SK-N-SH treated with all-trans-retinoic acid at 6 μM for 48 hours (cell line): ENCODE data around the gene PARVG.

Experiments used
- ATAC-seq: fragments of 200-7000 bp; cut with Tn5 transposase; 3 replicates; pipeline ENCODE4 v1.9.1; 2020; ENCODE audit warnings: mild to moderate bottlenecking, moderate library complexity
- ARNTL ChIP-seq: fragments of 450-650 bp; formaldehyde crosslinking; IDR thresholded peaks from 2 replicates; pipeline ENCODE4 v1.5.0; 2020; ENCODE audit warnings: low read depth, mild to moderate bottlenecking, moderate library complexity, borderline replicate concordance
- BACH2 ChIP-seq: fragments of 250-450 bp; sonication (Bioruptor Pico); IDR thresholded peaks from 2 replicates; pipeline ENCODE4 v1.9.0; 2021; ENCODE audit warnings: mild to moderate bottlenecking, borderline replicate concordance
- CSDC2 ChIP-seq: fragments of 250-450 bp; sonication (Bioruptor Pico); IDR thresholded peaks from 2 replicates; pipeline ENCODE4 v1.5.0; 2020; ENCODE audit warnings: mild to moderate bottlenecking, moderate library complexity
- ESRRG ChIP-seq: fragments of 250-450 bp; sonication (Bioruptor Pico); IDR thresholded peaks from 2 replicates; pipeline ENCODE4 v1.6.1; 2021; ENCODE audit warnings: mild to moderate bottlenecking
- GLIS3 ChIP-seq: fragments of 250-450 bp; sonication (Bioruptor Pico); IDR thresholded peaks from 2 replicates; pipeline ENCODE4 v1.5.0; 2020; ENCODE audit warnings: mild to moderate bottlenecking, moderate library complexity
- OSR1 ChIP-seq: fragments of 250-450 bp; sonication (Bioruptor Pico); IDR thresholded peaks from 2 replicates; pipeline ENCODE4 v1.8.0; 2022; ENCODE audit warnings: moderate library complexity, mild to moderate bottlenecking, inconsistent platforms
- PPARA ChIP-seq: fragments of 250-450 bp; sonication (Bioruptor Pico); IDR thresholded peaks from 2 replicates; pipeline ENCODE4 v1.5.0; 2020; ENCODE audit warnings: mild to moderate bottlenecking, borderline replicate concordance
- RARB ChIP-seq: fragments of 250-450 bp; sonication (Bioruptor Pico); IDR thresholded peaks from 2 replicates; pipeline ENCODE4 v1.8.0; 2021; ENCODE audit warnings: mild to moderate bottlenecking, moderate library complexity
- SNAI2 ChIP-seq: fragments of 250-450 bp; sonication (Bioruptor Pico); IDR thresholded peaks from 2 replicates; pipeline ENCODE4 v1.5.0; 2020; ENCODE audit warnings: mild to moderate bottlenecking, moderate library complexity
- TCF4 ChIP-seq: fragments of 250-450 bp; sonication (Bioruptor Pico); IDR thresholded peaks from 2 replicates; pipeline ENCODE4 v1.8.0; 2021; ENCODE audit warnings: mild to moderate bottlenecking, moderate library complexity, borderline replicate concordance
- TOX ChIP-seq: fragments of 250-450 bp; sonication (Bioruptor Pico); IDR thresholded peaks from 2 replicates; pipeline ENCODE4 v1.8.0; 2021; ENCODE audit warnings: mild to moderate bottlenecking, moderate library complexity, borderline replicate concordance
- ZC3H10 ChIP-seq: fragments of 250-450 bp; sonication (Bioruptor Pico); IDR thresholded peaks from 2 replicates; pipeline ENCODE4 v1.5.1; 2021; ENCODE audit warnings: mild to moderate bottlenecking, moderate library complexity
- ZFP3 ChIP-seq: fragments of 250-450 bp; sonication (Bioruptor Pico); IDR thresholded peaks from 2 replicates; pipeline ENCODE4 v1.5.0; 2020; ENCODE audit warnings: mild to moderate bottlenecking, moderate library complexity
- ZFP30 ChIP-seq: fragments of 450-650 bp; formaldehyde crosslinking; IDR thresholded peaks from 2 replicates; pipeline ENCODE4 v1.5.0; 2022; ENCODE audit warnings: mild to moderate bottlenecking, moderate library complexity
- ZNF565 ChIP-seq: fragments of 450-650 bp; formaldehyde crosslinking; conservative IDR thresholded peaks from 2 replicates; pipeline ENCODE4 v1.5.0; 2020; ENCODE audit warnings: low read depth, mild to moderate bottlenecking, moderate library complexity
- ZNF70 ChIP-seq: fragments of 450-650 bp; formaldehyde crosslinking; IDR thresholded peaks from 2 replicates; pipeline ENCODE4 v1.5.0; 2020; ENCODE audit warnings: mild to moderate bottlenecking, moderate library complexity
- ZNF8 ChIP-seq: fragments of 450-650 bp; formaldehyde crosslinking; IDR thresholded peaks from 2 replicates; pipeline ENCODE4 v1.5.0; 2020; ENCODE audit warnings: mild to moderate bottlenecking, moderate library complexity
- TF ChIP-seq, protein P1 (sequence below): fragments of 250-450 bp; sonication (Bioruptor Pico); IDR thresholded peaks from 2 replicates; pipeline ENCODE4 v1.5.1; 2020; ENCODE audit warnings: low read depth, mild to moderate bottlenecking, moderate library complexity
- TF ChIP-seq, protein P2 (sequence below): fragments of 250-450 bp; sonication (Bioruptor Pico); IDR thresholded peaks from 2 replicates; pipeline ENCODE4 v1.5.1; 2021; ENCODE audit warnings: mild to moderate bottlenecking, moderate library complexity
- TF ChIP-seq, protein P3 (sequence below): fragments of 250-450 bp; sonication (Bioruptor Pico); IDR thresholded peaks from 2 replicates; pipeline ENCODE4 v1.8.0; 2021; ENCODE audit warnings: low read depth, mild to moderate bottlenecking, moderate library complexity, borderline replicate concordance
- TF ChIP-seq, protein P4 (sequence below): fragments of 250-450 bp; sonication (Bioruptor Pico); IDR thresholded peaks from 2 replicates; pipeline ENCODE4 v1.5.0; 2020; ENCODE audit warnings: mild to moderate bottlenecking, moderate library complexity

Gene PARVG

DNA sequence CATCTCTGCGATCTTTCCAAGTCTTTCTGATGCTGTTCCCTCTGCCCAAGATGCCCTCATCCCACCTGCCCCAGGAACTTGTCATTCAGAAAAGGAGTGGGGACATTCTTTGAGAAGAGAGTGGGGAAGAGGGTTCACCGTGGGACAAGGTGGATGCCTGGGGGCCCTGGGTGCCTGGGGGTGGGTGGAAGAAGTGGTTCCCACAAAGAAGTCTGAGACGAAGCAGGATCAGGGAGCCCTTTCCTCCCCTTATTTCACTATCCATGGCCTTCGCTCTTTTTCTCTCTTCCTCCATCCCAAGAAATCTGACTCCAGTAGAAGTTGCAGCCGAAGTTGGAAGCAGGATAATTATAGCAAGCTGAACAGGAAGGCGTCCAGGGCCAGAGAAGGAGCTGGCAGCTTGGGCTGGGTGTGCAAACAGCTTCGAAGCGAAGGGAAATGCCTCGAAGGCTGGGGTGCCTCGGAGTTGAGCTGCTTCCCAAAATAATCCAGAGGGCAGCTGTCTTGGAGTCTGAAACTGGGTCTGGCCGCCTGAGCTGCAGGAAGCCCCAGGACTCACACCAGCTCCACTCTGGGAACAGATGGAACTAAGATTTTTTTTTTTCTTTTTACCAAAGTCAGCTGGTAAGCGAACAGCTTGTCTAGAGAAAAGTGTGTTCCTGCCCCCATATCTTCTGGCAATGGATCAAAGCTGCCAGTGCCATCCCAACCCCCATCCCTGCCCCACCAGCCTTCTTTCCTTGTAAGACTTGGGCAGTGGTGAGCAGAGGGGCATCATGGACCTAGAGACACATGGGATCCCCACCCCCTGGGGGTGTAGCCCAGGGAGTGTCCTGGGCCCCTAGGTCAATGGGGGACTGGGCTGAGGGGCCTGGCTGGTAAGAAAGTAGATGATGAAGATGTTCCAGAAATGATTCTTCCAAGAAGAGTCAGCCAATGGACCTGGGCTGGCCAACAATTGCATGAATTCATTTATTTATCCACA is 31.5 kb downstream of the PARVG start:
- no peak for ATAC-seq
- no peak for TF ChIP-seq RARB
- TF ChIP-seq TOX: no peak
- TF ChIP-seq, protein P1, sequence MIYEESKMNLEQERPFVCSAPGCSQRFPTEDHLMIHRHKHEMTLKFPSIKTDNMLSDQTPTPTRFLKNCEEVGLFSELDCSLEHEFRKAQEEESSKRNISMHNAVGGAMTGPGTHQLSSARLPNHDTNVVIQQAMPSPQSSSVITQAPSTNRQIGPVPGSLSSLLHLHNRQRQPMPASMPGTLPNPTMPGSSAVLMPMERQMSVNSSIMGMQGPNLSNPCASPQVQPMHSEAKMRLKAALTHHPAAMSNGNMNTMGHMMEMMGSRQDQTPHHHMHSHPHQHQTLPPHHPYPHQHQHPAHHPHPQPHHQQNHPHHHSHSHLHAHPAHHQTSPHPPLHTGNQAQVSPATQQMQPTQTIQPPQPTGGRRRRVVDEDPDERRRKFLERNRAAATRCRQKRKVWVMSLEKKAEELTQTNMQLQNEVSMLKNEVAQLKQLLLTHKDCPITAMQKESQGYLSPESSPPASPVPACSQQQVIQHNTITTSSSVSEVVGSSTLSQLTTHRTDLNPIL (CRISPR knock-in tag): no peak
- TF ChIP-seq SNAI2: no peak
- TF ChIP-seq ZFP3: no peak
- no peak for TF ChIP-seq ZNF565 (CRISPR knock-in tag)
- no peak for TF ChIP-seq ZFP30 (CRISPR knock-in tag)
- no peak for TF ChIP-seq ARNTL (CRISPR knock-in tag)
- no peak for TF ChIP-seq GLIS3 (CRISPR knock-in tag)
- TF ChIP-seq TCF4: no peak
- no peak for TF ChIP-seq CSDC2 (CRISPR knock-in tag)
- no peak for TF ChIP-seq OSR1 (CRISPR knock-in tag)
- no peak for TF ChIP-seq ZC3H10 (CRISPR knock-in tag)
- TF ChIP-seq ZNF8 (CRISPR knock-in tag): no peak
- no peak for TF ChIP-seq ESRRG (CRISPR knock-in tag)
- TF ChIP-seq PPARA (CRISPR knock-in tag): no peak
- TF ChIP-seq, protein P2, sequence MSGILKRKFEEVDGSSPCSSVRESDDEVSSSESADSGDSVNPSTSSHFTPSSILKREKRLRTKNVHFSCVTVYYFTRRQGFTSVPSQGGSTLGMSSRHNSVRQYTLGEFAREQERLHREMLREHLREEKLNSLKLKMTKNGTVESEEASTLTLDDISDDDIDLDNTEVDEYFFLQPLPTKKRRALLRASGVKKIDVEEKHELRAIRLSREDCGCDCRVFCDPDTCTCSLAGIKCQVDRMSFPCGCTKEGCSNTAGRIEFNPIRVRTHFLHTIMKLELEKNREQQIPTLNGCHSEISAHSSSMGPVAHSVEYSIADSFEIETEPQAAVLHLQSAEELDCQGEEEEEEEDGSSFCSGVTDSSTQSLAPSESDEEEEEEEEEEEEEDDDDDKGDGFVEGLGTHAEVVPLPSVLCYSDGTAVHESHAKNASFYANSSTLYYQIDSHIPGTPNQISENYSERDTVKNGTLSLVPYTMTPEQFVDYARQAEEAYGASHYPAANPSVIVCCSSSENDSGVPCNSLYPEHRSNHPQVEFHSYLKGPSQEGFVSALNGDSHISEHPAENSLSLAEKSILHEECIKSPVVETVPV (CRISPR knock-in tag): no peak
- TF ChIP-seq, protein P3, sequence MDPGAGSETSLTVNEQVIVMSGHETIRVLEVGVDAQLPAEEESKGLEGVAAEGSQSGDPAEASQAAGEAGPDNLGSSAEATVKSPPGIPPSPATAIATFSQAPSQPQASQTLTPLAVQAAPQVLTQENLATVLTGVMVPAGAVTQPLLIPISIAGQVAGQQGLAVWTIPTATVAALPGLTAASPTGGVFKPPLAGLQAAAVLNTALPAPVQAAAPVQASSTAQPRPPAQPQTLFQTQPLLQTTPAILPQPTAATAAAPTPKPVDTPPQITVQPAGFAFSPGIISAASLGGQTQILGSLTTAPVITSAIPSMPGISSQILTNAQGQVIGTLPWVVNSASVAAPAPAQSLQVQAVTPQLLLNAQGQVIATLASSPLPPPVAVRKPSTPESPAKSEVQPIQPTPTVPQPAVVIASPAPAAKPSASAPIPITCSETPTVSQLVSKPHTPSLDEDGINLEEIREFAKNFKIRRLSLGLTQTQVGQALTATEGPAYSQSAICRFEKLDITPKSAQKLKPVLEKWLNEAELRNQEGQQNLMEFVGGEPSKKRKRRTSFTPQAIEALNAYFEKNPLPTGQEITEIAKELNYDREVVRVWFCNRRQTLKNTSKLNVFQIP (CRISPR knock-in tag): no peak
- no peak for TF ChIP-seq ZNF70 (CRISPR knock-in tag)
- TF ChIP-seq, protein P4, sequence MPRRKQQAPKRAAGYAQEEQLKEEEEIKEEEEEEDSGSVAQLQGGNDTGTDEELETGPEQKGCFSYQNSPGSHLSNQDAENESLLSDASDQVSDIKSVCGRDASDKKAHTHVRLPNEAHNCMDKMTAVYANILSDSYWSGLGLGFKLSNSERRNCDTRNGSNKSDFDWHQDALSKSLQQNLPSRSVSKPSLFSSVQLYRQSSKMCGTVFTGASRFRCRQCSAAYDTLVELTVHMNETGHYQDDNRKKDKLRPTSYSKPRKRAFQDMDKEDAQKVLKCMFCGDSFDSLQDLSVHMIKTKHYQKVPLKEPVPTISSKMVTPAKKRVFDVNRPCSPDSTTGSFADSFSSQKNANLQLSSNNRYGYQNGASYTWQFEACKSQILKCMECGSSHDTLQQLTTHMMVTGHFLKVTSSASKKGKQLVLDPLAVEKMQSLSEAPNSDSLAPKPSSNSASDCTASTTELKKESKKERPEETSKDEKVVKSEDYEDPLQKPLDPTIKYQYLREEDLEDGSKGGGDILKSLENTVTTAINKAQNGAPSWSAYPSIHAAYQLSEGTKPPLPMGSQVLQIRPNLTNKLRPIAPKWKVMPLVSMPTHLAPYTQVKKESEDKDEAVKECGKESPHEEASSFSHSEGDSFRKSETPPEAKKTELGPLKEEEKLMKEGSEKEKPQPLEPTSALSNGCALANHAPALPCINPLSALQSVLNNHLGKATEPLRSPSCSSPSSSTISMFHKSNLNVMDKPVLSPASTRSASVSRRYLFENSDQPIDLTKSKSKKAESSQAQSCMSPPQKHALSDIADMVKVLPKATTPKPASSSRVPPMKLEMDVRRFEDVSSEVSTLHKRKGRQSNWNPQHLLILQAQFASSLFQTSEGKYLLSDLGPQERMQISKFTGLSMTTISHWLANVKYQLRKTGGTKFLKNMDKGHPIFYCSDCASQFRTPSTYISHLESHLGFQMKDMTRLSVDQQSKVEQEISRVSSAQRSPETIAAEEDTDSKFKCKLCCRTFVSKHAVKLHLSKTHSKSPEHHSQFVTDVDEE (CRISPR knock-in tag): no peak

DNA sequence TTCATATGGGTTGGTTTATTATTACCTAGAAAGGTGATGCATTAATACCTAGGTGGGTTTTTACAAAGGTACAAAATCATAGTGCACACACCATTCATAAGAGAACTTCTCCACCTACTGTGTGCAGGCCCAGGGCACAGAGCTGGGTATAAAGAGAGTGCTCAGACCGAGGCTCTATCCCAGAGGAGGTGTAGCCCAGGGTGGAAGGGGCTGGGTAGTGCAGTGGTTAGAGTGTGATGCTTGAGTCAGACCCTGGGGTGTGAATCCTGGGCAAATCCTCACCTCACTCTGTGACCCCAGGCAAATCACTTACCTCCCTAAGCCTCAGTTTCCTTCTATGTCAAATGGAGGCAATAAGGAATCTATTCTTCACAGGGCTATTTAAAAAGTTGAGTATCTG is 32.2 kb downstream of the PARVG start:
- no peak for ATAC-seq
- TF ChIP-seq PPARA (CRISPR knock-in tag): no peak
- no peak for TF ChIP-seq ZNF8 (CRISPR knock-in tag)
- TF ChIP-seq ZFP3: no peak
- no peak for TF ChIP-seq TOX
- TF ChIP-seq ZFP30 (CRISPR knock-in tag): no peak
- TF ChIP-seq GLIS3 (CRISPR knock-in tag): no peak

DNA sequence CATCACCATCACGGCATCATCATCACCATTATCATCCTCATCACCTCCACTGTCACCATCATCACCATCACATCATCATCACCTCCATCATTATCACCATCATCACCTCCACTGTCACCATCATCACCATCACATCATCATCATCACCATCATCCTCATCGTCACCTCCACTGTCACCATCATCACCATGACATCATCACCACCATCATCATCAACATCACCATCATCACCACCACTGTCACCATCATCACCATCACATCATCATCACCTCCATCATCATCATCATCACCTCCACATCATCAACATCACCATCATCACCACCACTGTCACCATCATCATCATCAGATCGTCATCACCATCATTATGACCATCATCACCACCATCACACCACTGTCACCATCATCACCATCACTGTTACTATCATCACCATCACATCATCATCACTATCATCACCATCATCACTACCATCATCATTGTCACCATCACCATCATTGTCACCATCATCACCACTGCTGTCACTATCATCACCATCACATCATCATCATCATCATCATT is 32.8 kb downstream of the PARVG start:
- ATAC-seq: no peak
- TF ChIP-seq ZFP30 (CRISPR knock-in tag): no peak
- TF ChIP-seq CSDC2 (CRISPR knock-in tag): no peak

DNA sequence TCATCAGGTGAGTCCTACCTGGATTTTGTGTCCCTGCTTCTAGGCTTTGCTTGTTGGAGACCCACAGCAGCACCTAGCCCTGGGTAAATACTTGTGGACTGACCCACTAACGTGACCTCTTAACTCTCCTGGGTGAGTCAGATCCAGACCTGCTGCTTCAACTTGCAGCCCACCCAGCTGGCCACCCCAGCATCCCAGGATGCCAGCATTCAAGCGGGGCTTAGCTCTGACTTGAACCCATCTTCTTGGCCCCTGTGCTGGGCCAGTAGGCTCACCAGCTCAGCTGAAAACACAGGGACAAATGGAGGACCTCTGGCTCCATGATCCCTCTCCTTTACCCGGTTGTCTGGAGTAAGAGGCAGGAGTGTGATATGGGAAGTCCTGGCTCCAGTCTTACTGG is 33.5 kb downstream of the PARVG start:
- TF ChIP-seq, protein P3 (CRISPR knock-in tag): no peak
- no peak for TF ChIP-seq ZNF8 (CRISPR knock-in tag)
- no peak for TF ChIP-seq OSR1 (CRISPR knock-in tag)
- TF ChIP-seq PPARA (CRISPR knock-in tag): no peak
- no peak for TF ChIP-seq BACH2 (CRISPR knock-in tag)
- no peak for TF ChIP-seq ZC3H10 (CRISPR knock-in tag)
- TF ChIP-seq ZFP3: no peak
- TF ChIP-seq RARB: no peak
- TF ChIP-seq ZNF565 (CRISPR knock-in tag): no peak
- TF ChIP-seq, protein P1 (CRISPR knock-in tag): no peak
- TF ChIP-seq, protein P2 (CRISPR knock-in tag): no peak
- TF ChIP-seq ZNF70 (CRISPR knock-in tag): no peak
- TF ChIP-seq CSDC2 (CRISPR knock-in tag): no peak
- TF ChIP-seq ZFP30 (CRISPR knock-in tag): no peak
- ATAC-seq: no peak
